NCI-H82 treated with DMSO at 0.1 percent for 48 hours (cell line): ENCODE measurements around the gene MNS1.
"Not testable (repeated sequence)": the region's sequence is repeated elsewhere in the genome, so short reads cannot be mapped to it uniquely, and the experiment has no call there.

Source experiments
- DNase-seq: peaks from one replicate; lab custom pipeline; 2025; ENCODE audit not compliant: unreplicated experiment; lab: John Stamatoyannopoulos, UW

Gene MNS1

DNA sequence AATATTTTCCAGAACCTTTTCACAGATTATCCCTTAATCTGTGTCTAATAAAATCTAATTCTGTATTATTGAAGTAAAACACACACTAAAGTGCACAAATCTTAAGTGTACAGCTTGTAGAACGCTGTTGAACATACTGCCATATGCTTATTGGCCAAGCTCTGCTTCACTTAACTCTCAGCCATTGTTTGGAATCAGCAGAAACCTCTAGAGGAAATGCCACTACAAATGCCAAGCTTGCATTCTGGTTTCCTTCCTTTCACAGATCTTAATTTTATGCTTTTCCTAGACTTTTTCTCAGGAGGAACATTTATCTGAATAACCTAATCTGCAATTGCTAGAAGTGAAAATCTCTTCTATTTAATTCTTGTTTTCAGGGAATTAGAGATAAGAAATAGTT, 10.1 kb downstream of the MNS1 start:
- no peak for DNase-seq

DNA sequence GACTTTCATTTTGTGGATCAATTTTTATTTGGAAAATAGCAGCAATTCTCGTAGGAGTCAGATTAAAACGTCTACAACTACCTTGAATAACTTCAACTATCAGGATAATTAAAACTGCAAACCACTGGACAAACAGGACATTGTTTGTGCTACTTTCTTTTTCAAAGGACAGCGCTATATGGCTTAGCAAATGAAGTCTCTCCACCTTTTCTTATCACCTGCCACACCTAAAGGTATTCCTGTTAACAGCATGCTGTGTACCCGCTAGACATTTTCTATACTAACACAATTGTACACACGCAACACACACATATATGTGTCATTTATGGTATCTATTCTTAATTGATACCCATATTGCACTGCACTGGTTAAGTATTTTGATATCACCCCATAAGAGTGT, 19.2 kb downstream of the MNS1 start:
- DNase-seq, result no peak

DNA sequence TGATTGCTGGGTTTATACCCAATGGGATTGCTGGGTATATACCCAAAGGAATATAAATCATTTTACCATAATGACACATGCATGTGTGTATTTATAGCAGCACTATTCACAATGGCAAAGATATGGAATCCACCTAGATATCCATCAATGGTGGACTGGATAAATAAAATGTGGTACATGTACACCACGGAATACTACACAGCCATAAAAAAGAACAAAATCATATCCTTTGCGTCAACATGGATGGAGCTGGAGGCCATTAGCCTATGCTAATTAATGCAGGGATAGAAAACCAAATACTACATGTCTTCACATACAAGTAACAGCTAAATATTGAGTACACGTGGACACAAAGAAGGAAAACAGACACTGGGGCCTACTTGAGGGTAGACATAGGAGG, 22.6 kb downstream of the MNS1 start:
- no peak for DNase-seq

DNA sequence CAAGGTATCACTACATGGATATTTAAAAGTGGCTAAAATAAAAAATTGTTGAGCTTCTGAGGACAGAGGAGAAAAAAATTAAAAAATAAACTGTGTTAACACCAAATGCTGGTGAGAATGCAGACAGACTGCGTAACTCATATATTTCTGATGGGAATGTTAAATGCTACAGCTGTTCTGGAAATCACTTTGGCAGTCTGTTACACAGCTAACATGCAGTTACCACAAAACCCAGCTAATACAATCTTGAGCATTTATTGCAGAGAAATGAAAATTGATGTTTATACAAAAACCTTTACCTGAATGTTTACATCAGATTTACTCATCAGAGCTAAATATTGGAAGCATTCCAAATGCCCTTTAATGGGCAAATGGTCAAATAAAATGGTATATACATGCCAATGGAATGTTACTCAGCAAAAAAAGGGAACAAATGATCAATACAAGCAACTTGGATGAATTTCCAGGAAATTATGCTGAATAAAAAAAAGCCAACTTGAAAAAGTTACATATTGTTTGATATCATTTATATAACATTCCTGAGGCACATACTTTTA, 24.6 kb downstream of the MNS1 start:
- DNase-seq, result no peak

DNA sequence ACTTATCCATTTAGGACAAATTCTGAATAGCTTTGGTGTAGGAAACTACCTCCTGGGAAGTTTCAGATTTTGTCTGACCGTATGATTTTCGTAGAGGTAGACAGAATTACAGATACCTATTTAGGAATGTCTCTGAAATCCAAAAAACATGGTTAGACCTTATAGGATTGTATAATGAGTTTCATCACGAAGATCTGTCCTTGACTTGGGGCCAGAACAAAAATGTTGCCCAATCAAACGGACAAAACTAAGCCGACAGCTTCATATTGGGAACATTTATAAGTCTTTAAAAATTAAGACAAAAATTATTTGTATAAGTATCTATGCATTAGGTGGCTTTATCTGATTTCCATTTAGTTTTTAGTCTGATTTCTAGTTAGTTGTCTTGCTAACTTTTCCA, 32.6 kb downstream of the MNS1 start:
- no peak for DNase-seq

DNA sequence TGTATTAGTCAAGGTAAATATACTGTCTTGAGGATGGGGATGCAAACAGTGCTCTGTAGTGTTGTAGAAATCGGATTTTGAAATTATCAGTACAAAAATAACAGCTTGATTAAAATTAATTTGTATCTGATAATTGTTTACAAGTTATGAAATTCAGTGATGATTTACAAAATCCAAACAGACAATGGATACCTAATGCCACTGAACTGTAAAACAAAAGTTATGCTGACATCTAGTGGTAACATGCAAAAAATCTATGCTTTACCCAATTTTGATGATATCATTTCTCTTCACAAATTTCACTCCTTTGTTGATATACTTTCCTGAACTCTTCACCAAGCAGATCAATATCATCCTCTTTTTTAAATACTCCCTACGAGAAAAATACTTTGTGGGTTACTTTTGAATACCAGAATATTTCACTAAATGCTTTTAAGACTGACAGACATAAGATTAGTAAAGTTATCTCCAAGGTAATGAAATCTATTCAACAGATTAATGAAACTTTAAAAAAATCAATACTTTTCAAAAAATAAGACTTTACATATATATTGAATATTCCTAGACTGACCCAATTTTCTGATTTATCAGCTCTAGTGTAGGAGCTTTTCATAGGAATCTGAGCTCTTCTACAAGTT, 36.0 kb downstream of the MNS1 start:
- DNase-seq, result no peak

DNA sequence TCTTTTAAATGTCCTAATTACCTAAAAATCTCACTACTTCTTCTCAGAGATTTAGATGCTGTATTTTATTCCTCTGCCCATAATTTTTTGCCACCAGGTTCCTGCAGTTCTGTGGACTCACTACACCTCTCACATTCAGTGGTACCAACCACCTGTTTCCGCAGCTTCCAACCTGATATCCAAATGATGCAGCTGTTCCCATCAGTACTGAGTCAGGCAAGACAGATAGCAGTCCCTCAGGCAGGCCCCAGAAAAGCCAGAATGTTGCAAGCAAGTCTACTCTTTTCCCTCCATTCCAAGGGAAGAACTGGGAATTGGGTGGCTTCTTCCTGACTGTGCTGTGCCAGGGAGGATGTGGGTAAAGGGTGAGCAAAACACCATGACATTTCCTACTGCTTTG, 39.0 kb downstream of the MNS1 start:
- DNase-seq, result no peak

DNA sequence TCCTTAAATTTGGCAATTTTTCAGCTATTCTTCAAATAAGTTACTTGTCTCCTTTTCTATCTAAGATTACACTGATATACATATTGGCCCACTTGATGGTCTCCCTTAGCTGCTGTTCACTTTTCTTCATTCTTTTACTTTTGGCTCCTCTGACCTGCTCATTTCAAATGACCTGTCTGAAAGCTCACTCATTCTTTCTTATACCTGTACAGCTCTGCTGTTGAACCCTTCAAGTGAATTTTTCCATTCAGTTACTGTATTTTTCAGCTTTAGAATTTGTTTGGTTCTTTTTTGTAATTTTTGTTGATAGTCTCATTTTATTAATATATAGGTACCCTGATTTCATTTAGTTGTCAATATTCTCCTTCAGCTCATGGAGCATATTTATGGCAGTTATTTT, 39.7 kb downstream of the MNS1 start:
- DNase-seq, result no peak

DNA sequence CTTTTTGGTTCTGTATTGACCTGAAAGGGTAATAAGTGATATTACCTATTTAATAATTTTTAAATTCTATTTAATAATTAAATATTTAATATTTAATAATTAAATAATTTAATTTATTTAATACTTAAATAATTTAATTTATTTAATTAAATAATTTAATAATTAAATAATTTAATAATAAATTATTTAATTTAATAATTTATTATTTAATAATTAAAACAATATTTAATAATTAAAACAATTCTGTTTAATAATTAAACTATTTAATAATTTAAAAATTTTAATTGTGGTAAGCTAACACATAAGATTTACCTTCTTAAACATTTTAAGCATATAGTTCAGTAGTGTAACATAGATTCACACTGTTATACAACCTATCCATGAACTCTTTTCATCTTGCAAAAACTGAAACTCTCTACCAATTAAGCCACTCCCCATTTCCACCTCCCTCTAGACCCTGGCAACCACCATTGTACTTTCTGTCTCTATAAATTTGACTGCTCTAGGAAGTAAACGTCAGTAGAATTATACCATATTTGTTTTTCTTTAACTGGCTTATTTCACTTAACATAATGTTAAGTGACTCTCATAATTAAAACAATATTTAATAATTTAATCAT, 51.7 kb downstream of the MNS1 start:
- not testable (repeated sequence) for DNase-seq

DNA sequence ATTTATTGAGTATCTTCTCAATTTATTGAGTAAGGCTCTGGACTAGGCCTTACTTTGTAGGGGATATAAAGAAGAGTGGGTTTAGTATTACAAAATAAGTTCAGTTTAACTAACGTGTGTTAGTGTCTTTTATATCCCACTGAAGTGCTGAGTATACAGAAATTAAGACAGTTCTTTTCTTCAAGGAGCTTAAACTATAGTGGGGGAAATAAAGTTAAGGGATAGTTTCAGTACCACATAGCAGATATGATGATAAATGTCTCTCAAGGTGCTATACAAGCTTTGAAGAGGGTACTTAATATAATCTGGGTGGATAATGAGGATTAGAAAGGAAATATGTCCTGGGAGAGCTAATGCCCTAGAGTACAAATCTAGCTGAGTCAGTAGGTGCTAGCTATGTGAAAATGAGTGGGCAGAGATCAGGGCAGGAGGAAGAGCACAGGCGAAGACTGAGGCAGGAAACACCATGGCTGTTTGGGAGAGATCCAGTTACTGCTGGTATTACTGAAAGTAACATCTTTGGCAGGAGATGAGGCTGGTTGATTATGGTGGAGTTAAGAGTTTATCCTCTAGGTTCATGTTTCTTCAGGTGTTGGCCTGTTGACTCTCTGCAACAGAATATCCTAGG, 53.7 kb downstream of the MNS1 start:
- peak; percentile 39 for DNase-seq

DNA sequence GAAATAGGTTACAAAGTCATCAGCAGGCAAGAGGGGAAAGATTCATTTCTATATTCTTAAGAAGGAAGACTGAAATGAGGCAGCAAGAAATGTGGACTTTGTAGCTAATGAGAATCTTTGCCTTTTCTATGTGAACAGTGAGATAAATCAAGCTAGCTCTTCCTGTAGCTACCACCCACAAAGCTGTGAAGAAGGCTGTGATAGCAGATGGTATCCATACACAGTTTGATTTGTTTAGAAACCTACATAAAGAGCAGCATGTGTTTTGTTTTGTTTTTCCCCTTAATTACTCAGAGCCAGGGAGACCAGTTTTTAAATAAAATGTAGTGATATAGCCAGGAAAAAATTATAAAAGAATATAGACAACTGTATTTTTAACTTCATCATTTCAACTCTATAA, 54.2 kb downstream of the MNS1 start:
- DNase-seq, result no peak

DNA sequence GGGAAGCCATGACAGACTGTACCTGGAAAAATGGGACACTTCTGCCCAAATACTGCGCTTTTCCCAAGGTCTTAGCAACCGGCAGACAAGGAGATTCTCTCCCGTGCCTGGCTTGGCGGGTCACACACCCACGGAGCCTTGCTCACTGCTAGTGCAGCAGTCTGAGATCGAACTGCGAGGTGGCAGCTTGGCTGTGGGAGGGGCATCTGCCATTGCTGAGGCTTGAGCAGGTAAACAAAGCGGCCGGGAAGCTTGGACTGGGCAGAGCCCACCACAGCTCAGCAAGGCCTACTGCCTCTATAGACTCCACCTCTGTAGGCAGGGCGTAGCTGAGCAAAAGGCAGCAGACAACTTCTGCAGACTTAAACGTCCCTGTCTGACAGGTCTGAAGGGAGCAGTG, 65.7 kb downstream of the MNS1 start:
- not testable (repeated sequence) for DNase-seq

DNA sequence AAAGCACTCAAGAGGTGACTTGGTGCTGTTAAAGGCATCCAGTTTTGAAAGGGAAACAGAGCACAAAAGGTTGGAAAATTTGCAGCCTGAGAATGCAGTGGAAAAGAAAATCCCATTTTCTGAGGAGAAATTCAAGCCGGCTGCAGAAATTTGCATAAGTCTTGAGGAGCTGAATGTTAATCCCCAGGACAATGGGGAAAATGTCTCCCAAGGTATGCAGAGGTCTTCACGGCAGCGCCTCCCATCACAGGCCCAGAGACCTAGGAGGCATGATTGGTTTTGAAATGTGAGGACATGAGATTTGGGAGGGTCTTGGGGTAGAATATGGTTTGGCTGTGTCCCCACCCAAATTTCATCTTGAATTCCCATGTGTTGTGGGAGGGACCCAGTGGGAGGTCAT, 67.6 kb downstream of the MNS1 start:
- not testable (repeated sequence) for DNase-seq

DNA sequence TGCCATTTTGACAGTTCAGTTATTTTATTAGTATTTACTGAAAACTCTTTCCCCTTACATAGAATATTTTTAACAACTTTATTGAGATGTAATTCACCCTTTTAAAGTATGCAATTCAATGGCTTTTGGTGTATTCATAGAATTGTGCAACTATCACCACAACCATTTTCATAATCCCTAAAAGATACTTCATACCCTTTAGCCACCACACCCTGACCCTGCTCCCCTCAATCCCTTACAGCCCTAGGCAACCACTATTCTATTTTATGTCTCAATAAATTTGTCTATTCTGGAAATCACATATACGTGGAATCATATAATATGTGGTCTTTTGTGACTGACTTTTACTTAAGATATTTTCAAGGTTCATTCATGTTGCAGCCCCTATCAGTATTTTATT, 70.0 kb downstream of the MNS1 start:
- DNase-seq, result no peak

DNA sequence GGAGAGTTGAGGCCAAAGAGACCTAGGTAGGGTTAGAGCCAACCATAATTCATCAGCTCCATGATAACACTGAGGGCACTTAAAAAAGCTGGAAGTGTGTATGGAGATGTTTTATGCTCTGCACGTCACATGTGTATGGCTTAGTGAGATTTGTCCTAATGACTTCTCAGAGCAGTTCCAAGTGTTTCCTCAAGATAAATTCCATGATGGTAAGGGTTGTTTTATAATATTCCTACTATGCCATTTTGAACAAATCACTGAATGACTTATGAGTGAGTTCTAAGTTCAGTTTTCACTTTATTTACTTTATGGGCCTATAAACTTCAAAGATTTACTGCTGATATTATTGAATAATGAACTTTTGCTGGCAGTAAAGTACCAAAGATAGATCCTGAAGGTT, 71.7 kb downstream of the MNS1 start:
- no peak for DNase-seq

DNA sequence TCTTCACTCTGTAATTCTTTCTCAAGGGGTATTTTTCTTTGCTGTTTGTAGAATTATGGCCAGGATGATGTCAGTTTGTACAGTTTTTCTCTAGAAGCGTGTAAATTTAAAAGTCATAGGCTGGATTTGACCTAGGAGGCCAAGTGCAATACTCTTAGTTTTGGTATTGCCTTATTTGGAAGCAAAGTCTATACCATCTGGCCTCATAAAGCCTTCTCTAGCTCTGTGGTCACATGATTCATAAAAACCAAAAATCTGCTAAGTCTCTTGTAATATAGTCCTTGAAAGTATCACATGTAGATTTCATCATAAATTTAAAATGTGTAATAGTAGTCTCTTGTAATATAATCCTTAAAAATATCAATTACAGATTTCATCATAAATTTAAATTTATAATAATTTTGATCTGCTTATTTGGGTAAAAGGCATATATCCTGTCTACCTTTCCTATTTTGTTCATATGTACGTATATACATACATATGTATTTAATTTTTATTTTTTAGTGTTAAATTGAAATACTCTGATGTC, 74.1 kb downstream of the MNS1 start:
- no peak for DNase-seq

DNA sequence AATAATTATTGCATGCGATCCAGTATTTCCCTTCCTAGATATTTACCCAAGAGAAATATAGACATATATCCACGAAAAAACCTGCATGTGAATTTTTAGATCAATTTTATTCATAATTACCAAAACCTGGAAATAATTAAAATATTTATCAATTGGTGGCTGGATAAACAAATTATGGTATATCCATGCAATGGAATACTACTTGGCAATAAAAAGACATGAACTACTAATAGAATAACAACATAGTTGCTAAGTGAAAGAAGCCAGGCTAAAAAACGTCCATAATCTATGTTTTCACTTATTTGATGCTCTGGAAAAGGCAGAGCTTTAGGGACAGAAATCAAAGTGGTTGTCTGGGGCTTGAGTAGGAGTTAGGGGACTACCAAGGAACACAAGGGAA, 79.0 kb downstream of the MNS1 start:
- no peak for DNase-seq

DNA sequence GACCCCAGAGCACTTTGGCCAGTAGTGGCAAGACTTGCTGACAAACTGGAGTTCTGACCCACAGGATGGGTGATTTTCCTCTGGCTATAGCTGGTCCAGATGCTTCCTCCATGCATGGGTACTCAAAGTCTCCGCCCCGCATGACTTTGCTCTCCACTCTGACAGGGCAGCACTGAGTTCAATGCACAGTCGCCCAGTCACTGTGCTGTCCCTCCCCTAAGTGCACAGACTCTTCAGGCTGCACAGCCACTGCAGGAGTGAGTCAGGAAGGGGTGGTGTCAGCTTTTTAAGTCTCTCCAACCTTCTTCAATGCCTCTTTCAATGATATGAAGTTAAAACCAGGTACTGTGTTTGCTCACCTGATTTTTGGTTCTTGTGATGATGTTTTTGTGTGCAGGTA, 81.9 kb downstream of the MNS1 start:
- DNase-seq, result no peak
